Activated CD4-positive, alpha-beta T cell treated with anti-CD3 and anti-CD28 coated beads for 48 hours (primary cell): Measurements from ENCODE around the gene CAPZA1.
"Not testable (repeated sequence)": the region's sequence is repeated elsewhere in the genome, so short reads cannot be mapped to it uniquely, and the experiment has no call there.

ENCODE experiments used
- DNase-seq: peaks from one replicate; pipeline ENCODE4 v3.0.0-alpha.2; 2020

The CAPZA1 gene

GRCh38 chr1:112619518-112620376, at the start of gene CAPZA1:
Gene CAPZA1, plus strand, starts transcription at chr1:112619832. Its CDS starts 13 bp downstream, at chr1:112619845.
- peak; percentile 93 for DNase-seq

- DNase-seq, result no peak
Measured at GRCh38 chr1:112575154-112575804, 44.4 kb upstream of the CAPZA1 start.

- no peak for DNase-seq
Measured at GRCh38 chr1:112576240-112576639, 43.4 kb upstream of the CAPZA1 start.

- no peak for DNase-seq
Measured at GRCh38 chr1:112579801-112580510, 39.7 kb upstream of the CAPZA1 start.

GRCh38 chr1:112581586-112582192, 37.9 kb upstream of the CAPZA1 start:
- no peak for DNase-seq

GRCh38 chr1:112583366-112583765, 36.3 kb upstream of the CAPZA1 start:
- DNase-seq, result no peak

- no peak for DNase-seq
Measured at GRCh38 chr1:112589766-112590165, 29.9 kb upstream of the CAPZA1 start.

- no peak for DNase-seq
Measured at GRCh38 chr1:112594208-112594876, 25.3 kb upstream of the CAPZA1 start.

GRCh38 chr1:112599477-112599876, 20.2 kb upstream of the CAPZA1 start:
- DNase-seq, result no peak

GRCh38 chr1:112603012-112603411, 16.6 kb upstream of the CAPZA1 start:
- no peak for DNase-seq

- DNase-seq, result no peak
Measured at GRCh38 chr1:112603541-112603940, 16.1 kb upstream of the CAPZA1 start.

GRCh38 chr1:112605633-112606327, 13.9 kb upstream of the CAPZA1 start:
- DNase-seq, result no peak

GRCh38 chr1:112614460-112615065, 5.1 kb upstream of the CAPZA1 start:
- peak; percentile 31 for DNase-seq

GRCh38 chr1:112618114-112618720, 1.4 kb upstream of the CAPZA1 start:
- DNase-seq, result peak; percentile 21

GRCh38 chr1:112618721-112619517, 713 bp upstream of the CAPZA1 start, which contains the start of gene ST7L:
Gene ST7L, minus strand, starts transcription at chr1:112619141. Its CDS starts 28 bp downstream, at chr1:112619113.
- DNase-seq, result peak; percentile 72

- no peak for DNase-seq
Measured at GRCh38 chr1:112620377-112620695, 704 bp downstream of the CAPZA1 start.

GRCh38 chr1:112624493-112624892, 4.9 kb downstream of the CAPZA1 start:
- DNase-seq, result not testable (repeated sequence)

GRCh38 chr1:112625696-112626095, 6.1 kb downstream of the CAPZA1 start:
- DNase-seq, result no peak

- DNase-seq, result no peak
Measured at GRCh38 chr1:112626193-112626592, 6.6 kb downstream of the CAPZA1 start.

GRCh38 chr1:112626887-112627286, 7.3 kb downstream of the CAPZA1 start:
- DNase-seq, result no peak
